Nephron (organoid): ENCODE measurements around the gene KSR2.

Experiments used
- H3K27ac Mint-ChIP-seq, 3 experiments: 2 replicates each; pipeline ENCODE4 v1.8.0; 2020; ENCODE audit warnings: mixed read lengths in 3 of 3, mild to moderate bottlenecking in 2 of 3, moderate library complexity in 1 of 3
- H3K27me3 Mint-ChIP-seq: 2 replicates; pipeline ENCODE4 v1.8.0; 2021; ENCODE audit warnings: low read depth, mild to moderate bottlenecking, moderate library complexity, mixed read lengths
- H3K36me3 Mint-ChIP-seq: 2 replicates; pipeline ENCODE4 v1.8.0; 2020; ENCODE audit warnings: low read depth, mixed read lengths
- H3K4me1 Mint-ChIP-seq: 2 replicates; pipeline ENCODE4 v1.8.0; 2020; ENCODE audit warnings: mixed read lengths
- H3K4me3 Mint-ChIP-seq, 3 experiments: 2 replicates each; pipeline ENCODE4 v1.8.0; 2020; ENCODE audit warnings: mild to moderate bottlenecking in 3 of 3, mixed read lengths in 3 of 3, moderate library complexity in 2 of 3
- H3K9me3 Mint-ChIP-seq: 2 replicates; pipeline ENCODE4 v1.8.0; 2020; ENCODE audit warnings: mixed read lengths
- TF ChIP-seq, protein P1 (sequence below), 3 experiments: fragments of 200-600 bp; sonication (generic); IDR thresholded peaks; one replicate each; pipeline ENCODE4 v1.5.0; 2021; ENCODE audit warnings: antibody characterized with exemption in 3 of 3; ENCODE audit not compliant: unreplicated experiment in 3 of 3

KSR2 gene

DNA sequence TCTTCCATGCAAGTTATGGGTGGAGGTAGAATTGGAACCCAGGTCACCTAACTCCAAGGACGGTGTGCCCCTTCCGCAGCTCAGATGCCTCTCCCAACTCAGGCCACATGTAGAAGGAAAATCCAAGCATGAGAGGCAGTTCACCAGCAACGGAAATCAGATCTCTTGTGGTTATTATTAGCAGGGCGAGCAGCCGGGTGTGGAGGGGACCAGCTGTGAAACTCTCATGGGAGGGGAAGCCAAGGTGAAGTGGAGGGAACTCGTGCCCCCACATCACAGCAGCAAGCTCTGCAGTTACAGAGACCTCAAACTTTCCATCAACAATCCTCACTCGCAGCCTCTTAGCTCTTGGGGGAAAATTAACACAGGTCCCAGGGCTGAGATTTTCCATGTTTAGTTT is 79.7 kb downstream of the KSR2 start:
- Mint-ChIP-seq H3K27ac (no peak overlapping the region), H3K36me3 (no peaks in the 10 kb centered on the region), H3K27me3 (peaks cover 15% of the 10 kb centered on the region), H3K4me1 (no peaks in the 10 kb centered on the region), H3K4me3 (no peak overlapping the region), H3K9me3 (no peaks in the 10 kb centered on the region)
- TF ChIP-seq, protein P1, sequence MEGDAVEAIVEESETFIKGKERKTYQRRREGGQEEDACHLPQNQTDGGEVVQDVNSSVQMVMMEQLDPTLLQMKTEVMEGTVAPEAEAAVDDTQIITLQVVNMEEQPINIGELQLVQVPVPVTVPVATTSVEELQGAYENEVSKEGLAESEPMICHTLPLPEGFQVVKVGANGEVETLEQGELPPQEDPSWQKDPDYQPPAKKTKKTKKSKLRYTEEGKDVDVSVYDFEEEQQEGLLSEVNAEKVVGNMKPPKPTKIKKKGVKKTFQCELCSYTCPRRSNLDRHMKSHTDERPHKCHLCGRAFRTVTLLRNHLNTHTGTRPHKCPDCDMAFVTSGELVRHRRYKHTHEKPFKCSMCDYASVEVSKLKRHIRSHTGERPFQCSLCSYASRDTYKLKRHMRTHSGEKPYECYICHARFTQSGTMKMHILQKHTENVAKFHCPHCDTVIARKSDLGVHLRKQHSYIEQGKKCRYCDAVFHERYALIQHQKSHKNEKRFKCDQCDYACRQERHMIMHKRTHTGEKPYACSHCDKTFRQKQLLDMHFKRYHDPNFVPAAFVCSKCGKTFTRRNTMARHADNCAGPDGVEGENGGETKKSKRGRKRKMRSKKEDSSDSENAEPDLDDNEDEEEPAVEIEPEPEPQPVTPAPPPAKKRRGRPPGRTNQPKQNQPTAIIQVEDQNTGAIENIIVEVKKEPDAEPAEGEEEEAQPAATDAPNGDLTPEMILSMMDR (IDR thresholded peaks at IDR 0.05; ENCODE audit: unreplicated experiment in 3 of 3): no peak

DNA sequence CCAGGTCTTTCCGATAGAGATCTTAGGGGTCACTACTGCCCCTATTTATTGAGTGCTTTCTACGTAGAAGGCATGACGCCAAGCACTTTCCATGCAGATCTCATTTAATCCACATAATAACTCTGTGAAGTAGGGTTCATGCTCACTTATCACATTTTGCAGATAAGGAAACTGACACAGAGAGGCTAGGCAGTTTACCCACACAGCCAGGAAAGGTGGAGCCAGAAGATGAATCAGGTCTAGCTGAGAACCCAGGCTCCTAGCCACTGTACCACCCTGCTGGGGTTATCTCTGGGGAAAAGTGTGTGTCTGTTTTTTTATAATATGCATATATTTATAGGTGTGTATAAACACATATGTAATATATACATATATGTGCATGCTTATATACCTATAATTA is 83.6 kb downstream of the KSR2 start:
- no peak overlapping the region for H3K27ac Mint-ChIP-seq
- H3K4me3 Mint-ChIP-seq: no peak overlapping the region
- TF ChIP-seq, protein P1 (IDR thresholded peaks at IDR 0.05; ENCODE audit: unreplicated experiment in 3 of 3): no peak
- peaks cover 22% of the 10 kb centered on the region for H3K27me3 Mint-ChIP-seq
- no peaks in the 10 kb centered on the region for H3K4me1 Mint-ChIP-seq
- H3K36me3 Mint-ChIP-seq: no peaks in the 10 kb centered on the region
- H3K9me3 Mint-ChIP-seq: no peaks in the 10 kb centered on the region

DNA sequence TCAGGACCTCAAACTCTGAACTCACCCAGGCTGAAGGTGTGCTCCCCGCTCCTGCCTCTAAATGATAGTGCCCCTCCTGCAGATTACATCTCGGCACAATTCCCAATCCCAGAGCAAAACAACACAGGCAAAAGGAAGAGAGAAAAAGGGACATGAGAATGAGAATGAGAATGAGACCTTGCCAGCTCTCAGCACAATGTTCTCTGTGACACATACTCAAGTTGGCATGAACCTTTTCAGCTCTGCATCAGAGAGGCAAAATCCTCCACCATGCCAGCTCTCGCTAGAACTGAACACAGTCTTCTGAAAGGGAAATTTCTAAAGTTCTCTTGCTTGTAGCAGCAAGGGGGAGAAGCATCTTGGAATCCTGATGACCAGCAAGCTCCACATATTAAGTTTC is 84.6 kb downstream of the KSR2 start:
- no peaks in the 10 kb centered on the region for H3K36me3 Mint-ChIP-seq
- H3K4me1 Mint-ChIP-seq: no peaks in the 10 kb centered on the region
- no peak overlapping the region for H3K27ac Mint-ChIP-seq
- peaks cover 21% of the 10 kb centered on the region for H3K27me3 Mint-ChIP-seq
- no peak overlapping the region for H3K4me3 Mint-ChIP-seq
- no peaks in the 10 kb centered on the region for H3K9me3 Mint-ChIP-seq
- TF ChIP-seq, protein P1 (IDR thresholded peaks at IDR 0.05; ENCODE audit: unreplicated experiment in 3 of 3): no peak

DNA sequence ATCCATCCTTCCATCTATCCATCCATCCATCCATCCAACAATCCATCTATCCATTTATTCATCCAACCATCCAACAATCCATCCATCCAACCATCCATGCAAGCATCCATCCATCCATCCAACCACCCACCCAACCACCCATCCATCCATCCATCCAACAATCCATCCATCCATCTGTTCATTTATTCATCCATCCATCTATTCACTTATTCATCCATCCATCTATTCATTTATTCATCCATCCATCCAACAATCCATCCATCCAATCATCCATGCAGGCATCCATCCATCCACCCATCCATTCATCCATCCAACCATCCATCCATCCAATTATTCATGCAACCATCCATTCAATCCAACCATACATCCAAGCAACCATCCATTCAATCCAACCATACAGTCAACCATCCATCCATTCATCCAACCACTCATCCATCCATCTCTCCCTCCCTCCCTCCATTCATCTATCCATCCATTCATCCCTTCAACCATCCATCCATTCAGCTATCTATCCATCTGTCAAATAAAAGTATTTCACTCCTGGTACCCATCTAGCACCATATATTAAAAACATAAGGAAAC is 86.1 kb downstream of the KSR2 start:
- H3K27me3 Mint-ChIP-seq: peaks cover 14% of the 10 kb centered on the region
- H3K27ac Mint-ChIP-seq: no peak overlapping the region
- TF ChIP-seq, protein P1 (IDR thresholded peaks at IDR 0.05; ENCODE audit: unreplicated experiment in 3 of 3): no peak
- no peaks in the 10 kb centered on the region for H3K36me3 Mint-ChIP-seq
- no peak overlapping the region for H3K4me3 Mint-ChIP-seq
- no peaks in the 10 kb centered on the region for H3K9me3 Mint-ChIP-seq
- H3K4me1 Mint-ChIP-seq: no peaks in the 10 kb centered on the region

DNA sequence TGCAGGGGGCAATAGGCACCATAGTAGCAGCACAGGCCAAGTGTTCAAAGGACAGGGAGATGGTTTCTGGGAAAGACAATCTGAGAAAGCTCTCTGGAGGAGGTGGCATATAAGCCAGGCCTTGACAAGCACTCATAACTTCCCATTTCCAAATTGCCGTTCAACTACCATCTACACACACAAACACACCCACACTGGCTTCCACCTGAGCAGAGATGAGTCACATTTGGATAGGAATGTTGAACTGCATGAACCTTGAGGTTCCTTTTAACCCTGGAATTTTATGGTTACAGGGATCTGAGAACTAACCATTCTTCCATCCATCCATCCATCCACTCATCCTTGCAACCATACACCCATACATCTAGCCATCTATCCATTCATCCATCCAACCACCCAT is 86.6 kb downstream of the KSR2 start:
- Mint-ChIP-seq H3K4me3 (no peak overlapping the region), H3K9me3 (no peaks in the 10 kb centered on the region), H3K27ac (no peak overlapping the region), H3K4me1 (no peaks in the 10 kb centered on the region), H3K36me3 (no peaks in the 10 kb centered on the region), H3K27me3 (peaks cover 14% of the 10 kb centered on the region)
- TF ChIP-seq, protein P1 (IDR thresholded peaks at IDR 0.05; ENCODE audit: unreplicated experiment in 3 of 3): no peak

DNA sequence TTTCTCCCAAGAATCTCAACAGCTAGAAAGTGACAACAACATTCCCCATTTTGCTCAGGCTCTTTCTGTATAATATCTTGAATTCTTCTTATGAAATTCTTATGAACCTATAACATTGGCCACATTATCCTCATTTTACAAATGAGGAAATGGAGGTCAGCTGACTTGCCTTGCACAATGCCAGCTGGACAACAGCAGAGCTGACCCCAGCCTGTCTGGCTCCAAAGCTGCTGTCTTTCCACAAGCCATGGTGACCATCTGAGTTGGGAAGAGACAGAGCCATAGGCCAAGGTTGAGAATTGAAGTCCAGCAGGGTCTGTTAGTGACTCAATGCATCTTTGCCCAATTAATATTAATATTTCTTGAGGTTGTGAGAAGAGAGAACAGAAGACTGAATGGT is 87.3 kb downstream of the KSR2 start:
- TF ChIP-seq, protein P1 (IDR thresholded peaks at IDR 0.05; ENCODE audit: unreplicated experiment in 3 of 3): no peak
- H3K4me3 Mint-ChIP-seq: no peak overlapping the region

More for the DNA sequence above, 87.3 kb downstream of the KSR2 start:
- Mint-ChIP-seq H3K4me1 (no peaks in the 10 kb centered on the region), H3K9me3 (no peaks in the 10 kb centered on the region), H3K36me3 (no peaks in the 10 kb centered on the region), H3K27ac (no peak overlapping the region), H3K27me3 (peaks cover 14% of the 10 kb centered on the region)
